Neural cell (in vitro differentiated cells): ENCODE measurements around the gene PDE4D. TPM values are rescaled to one million over a fixed set of nuclear protein-coding genes. Genes with fewer than 3 reads are reported as not detected.
A peak's percentile ranks its signal among the peaks of the same experiment; 100 is the strongest.

Experiments used
- H2AFZ ChIP-seq: fragments of 200-600, 300-800 bp; sonication (generic), shearing (Covaris generic); 2 replicates; pipeline ENCODE4 v1.6.0; 2014; ENCODE audit warnings: low read depth, mild to moderate bottlenecking, antibody characterized with exemption, low read length, moderate library complexity
- H3F3A ChIP-seq: fragments of 200-600 bp; shearing (Covaris generic); 2 replicates; pipeline ENCODE4 v1.6.1; 2016; ENCODE audit warnings: mild to moderate bottlenecking, moderate library complexity, mixed read lengths, antibody characterized with exemption, low read length; ENCODE audit not compliant: insufficient read depth, poor library complexity, severe bottlenecking
- H3K27ac ChIP-seq: fragments of 200-600, 300-800 bp; sonication (generic), shearing (Covaris generic); 2 replicates; pipeline ENCODE4 v1.5.1; 2014; ENCODE audit warnings: mild to moderate bottlenecking, low read length, moderate library complexity
- H3K27me3 ChIP-seq: fragments of 300-800, 200-600 bp; sonication (generic), shearing (Covaris generic); 2 replicates; pipeline ENCODE4 v1.6.0; 2014; ENCODE audit warnings: mild to moderate bottlenecking, low read depth, low read length, moderate library complexity; ENCODE audit not compliant: insufficient read depth
- H3K36me3 ChIP-seq: fragments of 300-800, 200-600 bp; sonication (generic), shearing (Covaris generic); 2 replicates; pipeline ENCODE4 v1.5.1; 2014; ENCODE audit warnings: mild to moderate bottlenecking, antibody characterized with exemption, low read length, moderate library complexity; ENCODE audit not compliant: insufficient read depth
- H3K4me2 ChIP-seq: fragments of 300-800, 200-600 bp; sonication (generic), shearing (Covaris generic); 2 replicates; pipeline ENCODE4 v1.6.0; 2014; ENCODE audit warnings: mild to moderate bottlenecking, low read length
- H3K4me3 ChIP-seq: fragments of 300-800, 200-600 bp; sonication (generic), shearing (Covaris generic); 2 replicates; pipeline ENCODE4 v1.5.1; 2014; ENCODE audit warnings: mild to moderate bottlenecking, low read length, moderate library complexity
- H3K79me2 ChIP-seq: fragments of 200-600 bp; shearing (Covaris generic); replicated peaks from 2 replicates; pipeline ENCODE4 v1.6.0; 2014; ENCODE audit warnings: mild to moderate bottlenecking, low read length, moderate library complexity; ENCODE audit not compliant: insufficient read depth
- H3K9ac ChIP-seq: fragments of 300-800, 200-600 bp; sonication (generic), shearing (Covaris generic); 2 replicates; pipeline ENCODE4 v1.6.1; 2016; ENCODE audit warnings: mild to moderate bottlenecking, low read length, mixed read lengths
- H3K9me2 ChIP-seq: fragments of 200-600 bp; shearing (Covaris generic); 2 replicates; pipeline ENCODE4 v1.6.1; 2016; ENCODE audit warnings: mild to moderate bottlenecking, low read length, mixed read lengths; ENCODE audit not compliant: insufficient read depth
- H3K9me3 ChIP-seq: fragments of 200-600, 300-800 bp; sonication (generic), shearing (Covaris generic); 2 replicates; pipeline ENCODE4 v1.6.1; 2016; ENCODE audit warnings: mild to moderate bottlenecking, mixed run types, low read length, moderate library complexity, mixed read lengths
- H4K20me1 ChIP-seq: fragments of 200-600 bp; shearing (Covaris generic); 2 replicates; pipeline ENCODE4 v1.6.1; 2016; ENCODE audit warnings: mild to moderate bottlenecking, mixed run types; ENCODE audit not compliant: insufficient read depth
- CTCF ChIP-seq: fragments of 450-650 bp; IDR thresholded peaks from 2 replicates; pipeline ENCODE4 v1.5.1; 2014; ENCODE audit warnings: antibody characterized with exemption, mild to moderate bottlenecking, moderate library complexity; ENCODE audit not compliant: poor library complexity, severe bottlenecking
- EP300 ChIP-seq: fragments of 450-650 bp; conservative IDR thresholded peaks from 2 replicates; pipeline ENCODE4 v1.6.1; 2014; ENCODE audit warnings: antibody characterized with exemption, mild to moderate bottlenecking, moderate library complexity; ENCODE audit not compliant: poor library complexity, severe bottlenecking
- EZH2 ChIP-seq: fragments of 200-600, 300-800 bp; shearing (Covaris generic), sonication (generic); IDR thresholded peaks from 2 replicates; pipeline ENCODE4 v1.6.1; 2014; ENCODE audit warnings: antibody characterized with exemption, low read length, borderline replicate concordance, mild to moderate bottlenecking; ENCODE audit not compliant: insufficient read depth, poor library complexity, severe bottlenecking
- MXI1 ChIP-seq: fragments of 450-650 bp; conservative IDR thresholded peaks from 2 replicates; pipeline ENCODE4 v1.6.1; 2014; ENCODE audit warnings: antibody characterized with exemption, mild to moderate bottlenecking; ENCODE audit not compliant: poor library complexity, severe bottlenecking
- POLR2AphosphoS5 ChIP-seq: IDR thresholded peaks from 2 replicates; pipeline ENCODE4 v1.6.1; 2012
- RAD21 ChIP-seq: fragments of 450-650 bp; conservative IDR thresholded peaks from 2 replicates; pipeline ENCODE4 v1.6.1; 2014; ENCODE audit warnings: antibody characterized with exemption, mild to moderate bottlenecking, moderate library complexity
- SMC3 ChIP-seq: fragments of 450-650 bp; conservative IDR thresholded peaks from 2 replicates; pipeline ENCODE4 v1.6.1; 2014; ENCODE audit warnings: antibody characterized with exemption, mild to moderate bottlenecking, moderate library complexity; ENCODE audit not compliant: poor library complexity
- TAF1 ChIP-seq: IDR thresholded peaks from 2 replicates; pipeline ENCODE4 v1.6.1; 2012; ENCODE audit warnings: low read depth
- polyA plus RNA-seq: library from polyadenylated mRNA; depleted of rRNA; stranded (reverse); fragments of >200 nt; gene quantifications from 2 replicates; pipeline ENCODE4 v1.2.3, GENCODE V29; 2014
- TF ChIP-seq, protein P1 (sequence below): IDR thresholded peaks from 2 replicates; pipeline ENCODE4 v1.6.1; 2012; ENCODE audit warnings: borderline replicate concordance

The PDE4D gene
- polyA plus RNA-seq, 1 donor from 2014 or later: 42.8 TPM

DNA sequence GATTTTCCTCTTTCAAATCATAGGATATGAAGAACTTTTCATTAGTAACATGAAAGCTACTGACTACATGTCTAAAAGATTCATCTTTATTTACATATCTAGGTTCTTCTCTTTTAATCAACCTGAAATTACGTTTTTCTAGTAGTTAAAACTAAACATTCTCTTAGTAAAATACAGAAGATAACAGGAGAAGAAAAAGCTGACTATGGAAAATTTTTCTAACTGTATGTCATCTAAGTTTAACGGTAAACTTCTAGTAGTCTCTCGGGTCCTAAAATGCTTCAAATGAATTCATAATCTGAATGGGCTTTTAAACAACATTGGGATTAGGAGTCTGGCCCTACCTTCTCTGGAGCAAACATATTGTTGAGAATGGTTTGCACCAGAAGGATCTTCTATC is 151.9 kb downstream of the PDE4D start:
- TF ChIP-seq EZH2: no peak
- TF ChIP-seq, protein P1, sequence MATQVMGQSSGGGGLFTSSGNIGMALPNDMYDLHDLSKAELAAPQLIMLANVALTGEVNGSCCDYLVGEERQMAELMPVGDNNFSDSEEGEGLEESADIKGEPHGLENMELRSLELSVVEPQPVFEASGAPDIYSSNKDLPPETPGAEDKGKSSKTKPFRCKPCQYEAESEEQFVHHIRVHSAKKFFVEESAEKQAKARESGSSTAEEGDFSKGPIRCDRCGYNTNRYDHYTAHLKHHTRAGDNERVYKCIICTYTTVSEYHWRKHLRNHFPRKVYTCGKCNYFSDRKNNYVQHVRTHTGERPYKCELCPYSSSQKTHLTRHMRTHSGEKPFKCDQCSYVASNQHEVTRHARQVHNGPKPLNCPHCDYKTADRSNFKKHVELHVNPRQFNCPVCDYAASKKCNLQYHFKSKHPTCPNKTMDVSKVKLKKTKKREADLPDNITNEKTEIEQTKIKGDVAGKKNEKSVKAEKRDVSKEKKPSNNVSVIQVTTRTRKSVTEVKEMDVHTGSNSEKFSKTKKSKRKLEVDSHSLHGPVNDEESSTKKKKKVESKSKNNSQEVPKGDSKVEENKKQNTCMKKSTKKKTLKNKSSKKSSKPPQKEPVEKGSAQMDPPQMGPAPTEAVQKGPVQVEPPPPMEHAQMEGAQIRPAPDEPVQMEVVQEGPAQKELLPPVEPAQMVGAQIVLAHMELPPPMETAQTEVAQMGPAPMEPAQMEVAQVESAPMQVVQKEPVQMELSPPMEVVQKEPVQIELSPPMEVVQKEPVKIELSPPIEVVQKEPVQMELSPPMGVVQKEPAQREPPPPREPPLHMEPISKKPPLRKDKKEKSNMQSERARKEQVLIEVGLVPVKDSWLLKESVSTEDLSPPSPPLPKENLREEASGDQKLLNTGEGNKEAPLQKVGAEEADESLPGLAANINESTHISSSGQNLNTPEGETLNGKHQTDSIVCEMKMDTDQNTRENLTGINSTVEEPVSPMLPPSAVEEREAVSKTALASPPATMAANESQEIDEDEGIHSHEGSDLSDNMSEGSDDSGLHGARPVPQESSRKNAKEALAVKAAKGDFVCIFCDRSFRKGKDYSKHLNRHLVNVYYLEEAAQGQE: no peak
- TF ChIP-seq EP300: no peak
- no peak for TF ChIP-seq SMC3
- no peak for TF ChIP-seq CTCF
- no peak for TF ChIP-seq TAF1
- no peak for TF ChIP-seq MXI1
- TF ChIP-seq RAD21: no peak
- Histone ChIP-seq H3K4me2 (no peak overlapping the region), H3K9ac (no peak overlapping the region), H3K79me2 (no peaks in the 10 kb centered on the region), H3K9me2 (no peaks in the 10 kb centered on the region), H2AFZ (no peak overlapping the region), H3F3A (no peaks in the 10 kb centered on the region), H3K27ac (no peak overlapping the region), H3K36me3 (no peaks in the 10 kb centered on the region), H3K4me3 (no peak overlapping the region), H3K27me3 (no peaks in the 10 kb centered on the region), H3K9me3 (no peaks in the 10 kb centered on the region), H4K20me1 (no peaks in the 10 kb centered on the region)

DNA sequence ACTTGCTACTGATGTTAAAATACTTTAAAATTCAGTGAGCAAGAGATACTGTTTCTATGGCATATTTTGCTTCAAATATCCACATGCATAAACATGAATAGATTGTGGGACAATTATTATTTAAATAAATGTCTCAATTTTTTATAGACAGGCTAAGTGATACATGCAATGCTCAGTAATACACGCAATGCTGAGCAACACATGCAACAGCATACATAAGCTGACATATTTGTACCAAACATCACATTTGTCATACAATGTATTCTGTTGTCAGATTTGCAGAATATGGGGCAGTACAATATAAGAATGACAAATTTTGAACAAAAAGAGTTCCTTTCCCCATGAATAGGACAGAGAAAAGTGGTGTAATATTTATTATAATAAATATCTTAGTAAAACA is 155.5 kb downstream of the PDE4D start:
- H3K36me3 ChIP-seq: no peaks in the 10 kb centered on the region
- H3K79me2 ChIP-seq: no peaks in the 10 kb centered on the region
- H4K20me1 ChIP-seq: no peaks in the 10 kb centered on the region
- no peak overlapping the region for H3K27ac ChIP-seq
- TF ChIP-seq, protein P1: no peak
- TF ChIP-seq CTCF: no peak
- no peak for TF ChIP-seq SMC3
- TF ChIP-seq EZH2: no peak
- TF ChIP-seq TAF1: no peak
- TF ChIP-seq EP300: peak; percentile 58
- peak; percentile 59 for TF ChIP-seq POLR2AphosphoS5
- no peak for TF ChIP-seq MXI1
- no peak for TF ChIP-seq RAD21
- H3K9me2 ChIP-seq: no peaks in the 10 kb centered on the region
- H3F3A ChIP-seq: no peaks in the 10 kb centered on the region
- H3K27me3 ChIP-seq: no peaks in the 10 kb centered on the region
- H3K4me2 ChIP-seq: no peak overlapping the region
- no peak overlapping the region for H2AFZ ChIP-seq
- no peak overlapping the region for H3K9ac ChIP-seq
- H3K4me3 ChIP-seq: no peak overlapping the region
- no peaks in the 10 kb centered on the region for H3K9me3 ChIP-seq
